ENCODE data around the gene SPTB.

Gene SPTB

GRCh38 chr14:64755781-64756221 is 123.9 kb downstream of the SPTB start:
- in situ Hi-C loops (cut with MboI; ENCODE audit: low sequenced_read_pairs) = no loop called here

GRCh38 chr14:64754685-64755084 is 125.0 kb downstream of the SPTB start:
- in situ Hi-C loops (cut with MboI; ENCODE audit: low sequenced_read_pairs) = no loop called here

GRCh38 chr14:64753999-64754398 is 125.7 kb downstream of the SPTB start:
- in situ Hi-C loops (cut with MboI; ENCODE audit: low sequenced_read_pairs) = no loop called here

GRCh38 chr14:64753374-64753773 is 126.3 kb downstream of the SPTB start:
- in situ Hi-C loops (cut with MboI; ENCODE audit: low sequenced_read_pairs) = no loop called here

GRCh38 chr14:64752909-64753308 is 126.8 kb downstream of the SPTB start:
- in situ Hi-C loops (cut with MboI; ENCODE audit: low sequenced_read_pairs) = no loop called here

- in situ Hi-C loops (cut with MboI; ENCODE audit: low sequenced_read_pairs) = no loop called here
These were observed 130.6 kb downstream of the SPTB start for GRCh38 chr14:64748995-64749714.

- in situ Hi-C loops (cut with MboI; ENCODE audit: low sequenced_read_pairs) = no loop called here
These were observed 131.2 kb downstream of the SPTB start for GRCh38 chr14:64748521-64748920.

- in situ Hi-C loops (cut with MboI; ENCODE audit: low sequenced_read_pairs) = no loop called here
These were observed 132.4 kb downstream of the SPTB start for GRCh38 chr14:64747327-64747726.

GRCh38 chr14:64746298-64747250 is 133.1 kb downstream of the SPTB start:
- in situ Hi-C loops (cut with MboI; ENCODE audit: low sequenced_read_pairs) = no loop called here

GRCh38 chr14:64745511-64746091 is 134.1 kb downstream of the SPTB start:
- in situ Hi-C loops (cut with MboI; ENCODE audit: low sequenced_read_pairs) = no loop called here

- in situ Hi-C loops (cut with MboI; ENCODE audit: low sequenced_read_pairs) = no loop called here
These were observed 136.6 kb downstream of the SPTB start for GRCh38 chr14:64743061-64743460.

- in situ Hi-C loops (cut with MboI; ENCODE audit: low sequenced_read_pairs) = no loop called here
These were observed 137.7 kb downstream of the SPTB start for GRCh38 chr14:64741961-64742360.

- in situ Hi-C loops (cut with MboI; ENCODE audit: low sequenced_read_pairs) = no loop called here
These were observed 138.5 kb downstream of the SPTB start for GRCh38 chr14:64741200-64741599.

- in situ Hi-C loops (cut with MboI; ENCODE audit: low sequenced_read_pairs) = no loop called here
These were observed 141.4 kb downstream of the SPTB start for GRCh38 chr14:64738281-64738804.

GRCh38 chr14:64737391-64738280 is 142.1 kb downstream of the SPTB start:
- in situ Hi-C loops (cut with MboI; ENCODE audit: low sequenced_read_pairs) = no loop called here

GRCh38 chr14:64736271-64737169 is 143.2 kb downstream of the SPTB start:
- in situ Hi-C loops (cut with MboI; ENCODE audit: low sequenced_read_pairs) = no loop called here

- in situ Hi-C loops (cut with MboI; ENCODE audit: low sequenced_read_pairs) = no loop called here
These were observed 144.7 kb downstream of the SPTB start for GRCh38 chr14:64734990-64735389.

- in situ Hi-C loops (cut with MboI; ENCODE audit: low sequenced_read_pairs) = no loop called here
These were observed 145.8 kb downstream of the SPTB start for GRCh38 chr14:64733899-64734298.

GRCh38 chr14:64733321-64733720 is 146.4 kb downstream of the SPTB start:
- in situ Hi-C loops (cut with MboI; ENCODE audit: low sequenced_read_pairs) = no loop called here
